ENCODE data around the gene VPS13A.

DNA sequence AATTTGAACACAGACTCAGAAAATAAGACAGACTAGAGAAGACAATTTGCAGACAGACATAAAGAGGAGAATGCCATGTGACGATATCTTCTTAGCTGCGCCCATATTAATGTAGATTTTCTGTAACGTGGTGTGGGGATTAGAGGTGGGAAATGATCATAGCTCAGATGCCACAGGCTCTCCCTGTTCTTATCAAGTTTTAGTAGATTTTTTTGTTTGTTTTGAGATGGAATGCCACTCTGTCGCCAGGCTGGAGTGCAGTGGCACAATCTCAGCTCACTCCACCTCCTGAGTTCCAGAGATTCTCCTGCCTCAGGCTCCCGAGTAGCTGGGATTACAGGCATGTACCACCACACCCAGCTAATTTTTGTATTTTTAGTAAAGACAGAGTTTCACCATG, 59.4 kb downstream of the VPS13A start:
- TF ChIP-seq PBX2 (CRISPR knock-in tag; IDR thresholded peaks at IDR 0.05): no peak
- no peak for TF ChIP-seq POLR2A (IDR thresholded peaks at IDR 0.05; ENCODE audit: insufficient read depth in 1 of 2, low read depth in 2 of 2, low read length in 2 of 2)
- TF ChIP-seq JUND (CRISPR knock-in tag; IDR thresholded peaks at IDR 0.05): no peak
- TF ChIP-seq, protein P1, sequence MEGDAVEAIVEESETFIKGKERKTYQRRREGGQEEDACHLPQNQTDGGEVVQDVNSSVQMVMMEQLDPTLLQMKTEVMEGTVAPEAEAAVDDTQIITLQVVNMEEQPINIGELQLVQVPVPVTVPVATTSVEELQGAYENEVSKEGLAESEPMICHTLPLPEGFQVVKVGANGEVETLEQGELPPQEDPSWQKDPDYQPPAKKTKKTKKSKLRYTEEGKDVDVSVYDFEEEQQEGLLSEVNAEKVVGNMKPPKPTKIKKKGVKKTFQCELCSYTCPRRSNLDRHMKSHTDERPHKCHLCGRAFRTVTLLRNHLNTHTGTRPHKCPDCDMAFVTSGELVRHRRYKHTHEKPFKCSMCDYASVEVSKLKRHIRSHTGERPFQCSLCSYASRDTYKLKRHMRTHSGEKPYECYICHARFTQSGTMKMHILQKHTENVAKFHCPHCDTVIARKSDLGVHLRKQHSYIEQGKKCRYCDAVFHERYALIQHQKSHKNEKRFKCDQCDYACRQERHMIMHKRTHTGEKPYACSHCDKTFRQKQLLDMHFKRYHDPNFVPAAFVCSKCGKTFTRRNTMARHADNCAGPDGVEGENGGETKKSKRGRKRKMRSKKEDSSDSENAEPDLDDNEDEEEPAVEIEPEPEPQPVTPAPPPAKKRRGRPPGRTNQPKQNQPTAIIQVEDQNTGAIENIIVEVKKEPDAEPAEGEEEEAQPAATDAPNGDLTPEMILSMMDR (CRISPR knock-in tag; IDR thresholded peaks at IDR 0.05): no peak
- TF ChIP-seq, protein P2, sequence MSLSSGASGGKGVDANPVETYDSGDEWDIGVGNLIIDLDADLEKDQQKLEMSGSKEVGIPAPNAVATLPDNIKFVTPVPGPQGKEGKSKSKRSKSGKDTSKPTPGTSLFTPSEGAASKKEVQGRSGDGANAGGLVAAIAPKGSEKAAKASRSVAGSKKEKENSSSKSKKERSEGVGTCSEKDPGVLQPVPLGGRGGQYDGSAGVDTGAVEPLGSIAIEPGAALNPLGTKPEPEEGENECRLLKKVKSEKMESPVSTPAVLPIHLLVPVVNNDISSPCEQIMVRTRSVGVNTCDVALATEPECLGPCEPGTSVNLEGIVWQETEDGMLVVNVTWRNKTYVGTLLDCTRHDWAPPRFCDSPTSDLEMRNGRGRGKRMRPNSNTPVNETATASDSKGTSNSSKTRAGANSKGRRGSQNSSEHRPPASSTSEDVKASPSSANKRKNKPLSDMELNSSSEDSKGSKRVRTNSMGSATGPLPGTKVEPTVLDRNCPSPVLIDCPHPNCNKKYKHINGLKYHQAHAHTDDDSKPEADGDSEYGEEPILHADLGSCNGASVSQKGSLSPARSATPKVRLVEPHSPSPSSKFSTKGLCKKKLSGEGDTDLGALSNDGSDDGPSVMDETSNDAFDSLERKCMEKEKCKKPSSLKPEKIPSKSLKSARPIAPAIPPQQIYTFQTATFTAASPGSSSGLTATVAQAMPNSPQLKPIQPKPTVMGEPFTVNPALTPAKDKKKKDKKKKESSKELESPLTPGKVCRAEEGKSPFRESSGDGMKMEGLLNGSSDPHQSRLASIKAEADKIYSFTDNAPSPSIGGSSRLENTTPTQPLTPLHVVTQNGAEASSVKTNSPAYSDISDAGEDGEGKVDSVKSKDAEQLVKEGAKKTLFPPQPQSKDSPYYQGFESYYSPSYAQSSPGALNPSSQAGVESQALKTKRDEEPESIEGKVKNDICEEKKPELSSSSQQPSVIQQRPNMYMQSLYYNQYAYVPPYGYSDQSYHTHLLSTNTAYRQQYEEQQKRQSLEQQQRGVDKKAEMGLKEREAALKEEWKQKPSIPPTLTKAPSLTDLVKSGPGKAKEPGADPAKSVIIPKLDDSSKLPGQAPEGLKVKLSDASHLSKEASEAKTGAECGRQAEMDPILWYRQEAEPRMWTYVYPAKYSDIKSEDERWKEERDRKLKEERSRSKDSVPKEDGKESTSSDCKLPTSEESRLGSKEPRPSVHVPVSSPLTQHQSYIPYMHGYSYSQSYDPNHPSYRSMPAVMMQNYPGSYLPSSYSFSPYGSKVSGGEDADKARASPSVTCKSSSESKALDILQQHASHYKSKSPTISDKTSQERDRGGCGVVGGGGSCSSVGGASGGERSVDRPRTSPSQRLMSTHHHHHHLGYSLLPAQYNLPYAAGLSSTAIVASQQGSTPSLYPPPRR (CRISPR knock-in tag; IDR thresholded peaks at IDR 0.05; ENCODE audit: borderline replicate concordance): no peak
- no peak for TF ChIP-seq SUZ12 (IDR thresholded peaks at IDR 0.05; ENCODE audit: low read depth, low read length)
- no peak for TF ChIP-seq ZNF747 (CRISPR knock-in tag; IDR thresholded peaks at IDR 0.05; ENCODE audit: borderline replicate concordance)
- TF ChIP-seq ZMYM4 (CRISPR knock-in tag; IDR thresholded peaks at IDR 0.05): no peak

Measured in HepG2 (cell line).